HCT116 (cell line): Measurements from ENCODE around the gene GKN1.

Source experiments
- JUND ChIP-seq: IDR thresholded peaks from 2 replicates; pipeline ENCODE4 v1.6.1; 2012
- RAD21 ChIP-seq: IDR thresholded peaks from 2 replicates; pipeline ENCODE4 v1.6.1; 2012; ENCODE audit warnings: low read depth, mild to moderate bottlenecking
- TF ChIP-seq, protein P1 (sequence below), 3 experiments: fragments of 200-600 bp in 1 of 3; sonication (generic) in 1 of 3; IDR thresholded peaks in 2 of 3; conservative IDR thresholded peaks in 1 of 3; 2 replicates each; pipeline ENCODE4 v1.5.1; 2012 to 2017; ENCODE audit warnings: low read depth in 2 of 3, low read length in 2 of 3, antibody characterized with exemption in 1 of 3, borderline replicate concordance in 1 of 3, control low read depth in 1 of 3, mild to moderate bottlenecking in 1 of 3, mixed read lengths in 1 of 3, mixed run types in 1 of 3, moderate library complexity in 1 of 3; ENCODE audit not compliant: insufficient read depth in 1 of 3
- TF ChIP-seq, protein P2 (sequence below): IDR thresholded peaks from 2 replicates; pipeline ENCODE4 v1.6.1; 2012; ENCODE audit warnings: low read depth

DNA sequence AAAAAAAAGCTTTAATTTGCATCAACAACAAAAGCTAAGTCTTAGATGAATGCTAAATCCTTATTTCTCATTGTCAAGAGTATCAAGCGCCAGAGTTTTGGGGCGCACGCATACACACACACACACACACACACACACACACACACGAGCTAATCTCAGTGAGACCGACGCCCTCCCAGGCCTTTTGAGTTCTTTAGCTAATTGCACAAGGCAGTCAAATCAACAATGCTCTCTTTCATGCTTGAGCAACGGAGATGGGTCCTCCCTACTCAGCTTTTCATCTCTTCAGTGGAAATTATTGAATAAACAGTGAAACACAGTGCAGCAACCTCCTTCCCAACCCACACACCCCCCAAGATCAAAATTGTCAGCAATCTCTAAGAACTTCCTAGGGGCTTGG, 19.2 kb downstream of the GKN1 start:
- TF ChIP-seq, protein P1, sequence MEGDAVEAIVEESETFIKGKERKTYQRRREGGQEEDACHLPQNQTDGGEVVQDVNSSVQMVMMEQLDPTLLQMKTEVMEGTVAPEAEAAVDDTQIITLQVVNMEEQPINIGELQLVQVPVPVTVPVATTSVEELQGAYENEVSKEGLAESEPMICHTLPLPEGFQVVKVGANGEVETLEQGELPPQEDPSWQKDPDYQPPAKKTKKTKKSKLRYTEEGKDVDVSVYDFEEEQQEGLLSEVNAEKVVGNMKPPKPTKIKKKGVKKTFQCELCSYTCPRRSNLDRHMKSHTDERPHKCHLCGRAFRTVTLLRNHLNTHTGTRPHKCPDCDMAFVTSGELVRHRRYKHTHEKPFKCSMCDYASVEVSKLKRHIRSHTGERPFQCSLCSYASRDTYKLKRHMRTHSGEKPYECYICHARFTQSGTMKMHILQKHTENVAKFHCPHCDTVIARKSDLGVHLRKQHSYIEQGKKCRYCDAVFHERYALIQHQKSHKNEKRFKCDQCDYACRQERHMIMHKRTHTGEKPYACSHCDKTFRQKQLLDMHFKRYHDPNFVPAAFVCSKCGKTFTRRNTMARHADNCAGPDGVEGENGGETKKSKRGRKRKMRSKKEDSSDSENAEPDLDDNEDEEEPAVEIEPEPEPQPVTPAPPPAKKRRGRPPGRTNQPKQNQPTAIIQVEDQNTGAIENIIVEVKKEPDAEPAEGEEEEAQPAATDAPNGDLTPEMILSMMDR (IDR thresholded peaks at IDR 0.05 in 2 of 3, conservative IDR thresholded peaks at IDR 0.05 in 1 of 3; ENCODE audit: borderline replicate concordance in 1 of 3, insufficient read depth in 1 of 3, low read depth in 2 of 3, low read length in 2 of 3), result no peak
- TF ChIP-seq, protein P2, sequence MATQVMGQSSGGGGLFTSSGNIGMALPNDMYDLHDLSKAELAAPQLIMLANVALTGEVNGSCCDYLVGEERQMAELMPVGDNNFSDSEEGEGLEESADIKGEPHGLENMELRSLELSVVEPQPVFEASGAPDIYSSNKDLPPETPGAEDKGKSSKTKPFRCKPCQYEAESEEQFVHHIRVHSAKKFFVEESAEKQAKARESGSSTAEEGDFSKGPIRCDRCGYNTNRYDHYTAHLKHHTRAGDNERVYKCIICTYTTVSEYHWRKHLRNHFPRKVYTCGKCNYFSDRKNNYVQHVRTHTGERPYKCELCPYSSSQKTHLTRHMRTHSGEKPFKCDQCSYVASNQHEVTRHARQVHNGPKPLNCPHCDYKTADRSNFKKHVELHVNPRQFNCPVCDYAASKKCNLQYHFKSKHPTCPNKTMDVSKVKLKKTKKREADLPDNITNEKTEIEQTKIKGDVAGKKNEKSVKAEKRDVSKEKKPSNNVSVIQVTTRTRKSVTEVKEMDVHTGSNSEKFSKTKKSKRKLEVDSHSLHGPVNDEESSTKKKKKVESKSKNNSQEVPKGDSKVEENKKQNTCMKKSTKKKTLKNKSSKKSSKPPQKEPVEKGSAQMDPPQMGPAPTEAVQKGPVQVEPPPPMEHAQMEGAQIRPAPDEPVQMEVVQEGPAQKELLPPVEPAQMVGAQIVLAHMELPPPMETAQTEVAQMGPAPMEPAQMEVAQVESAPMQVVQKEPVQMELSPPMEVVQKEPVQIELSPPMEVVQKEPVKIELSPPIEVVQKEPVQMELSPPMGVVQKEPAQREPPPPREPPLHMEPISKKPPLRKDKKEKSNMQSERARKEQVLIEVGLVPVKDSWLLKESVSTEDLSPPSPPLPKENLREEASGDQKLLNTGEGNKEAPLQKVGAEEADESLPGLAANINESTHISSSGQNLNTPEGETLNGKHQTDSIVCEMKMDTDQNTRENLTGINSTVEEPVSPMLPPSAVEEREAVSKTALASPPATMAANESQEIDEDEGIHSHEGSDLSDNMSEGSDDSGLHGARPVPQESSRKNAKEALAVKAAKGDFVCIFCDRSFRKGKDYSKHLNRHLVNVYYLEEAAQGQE, result no peak
- TF ChIP-seq JUND (no peak), RAD21 (no peak)
